Cortex of kidney (tissue), 1 donor: ENCODE results near the gene SNCG.
"Not testable (repeated sequence)": the region's sequence is repeated elsewhere in the genome, so short reads cannot be mapped to it uniquely, and the experiment has no call there.

Experiments used
- DNase-seq: peaks from one replicate; lab custom pipeline; 2025; lab: John Stamatoyannopoulos, UW

SNCG gene

GRCh38 chr10:86978457-86978856 lies 20.1 kb downstream of the SNCG start:
- not testable (repeated sequence) for DNase-seq

GRCh38 chr10:86979296-86979818 lies 21.0 kb downstream of the SNCG start:
- no peak for DNase-seq

- DNase-seq: no peak
Observed at GRCh38 chr10:86979977-86980448, 21.6 kb downstream of the SNCG start.

- DNase-seq: not testable (repeated sequence)
Observed at GRCh38 chr10:86981020-86981419, 22.6 kb downstream of the SNCG start.

- DNase-seq: no peak
Observed at GRCh38 chr10:86981716-86982115, 23.3 kb downstream of the SNCG start.

GRCh38 chr10:86984498-86984897 lies 26.1 kb downstream of the SNCG start:
- DNase-seq: not testable (repeated sequence)

- no peak for DNase-seq
Observed at GRCh38 chr10:86988520-86988919, 30.1 kb downstream of the SNCG start.

- not testable (repeated sequence) for DNase-seq
Observed at GRCh38 chr10:86991362-86991761, 33.0 kb downstream of the SNCG start.

- DNase-seq: no peak
Observed at GRCh38 chr10:86992456-86992855, 34.1 kb downstream of the SNCG start.

- no peak for DNase-seq
Observed at GRCh38 chr10:86992929-86993328, 34.5 kb downstream of the SNCG start.

GRCh38 chr10:86999802-87000403 lies 41.5 kb downstream of the SNCG start:
- DNase-seq: not testable (repeated sequence)

- DNase-seq: no peak
Observed at GRCh38 chr10:87000491-87000890, 42.1 kb downstream of the SNCG start.

GRCh38 chr10:87007124-87007523 lies 48.7 kb downstream of the SNCG start:
- DNase-seq: not testable (repeated sequence)

- DNase-seq: not testable (repeated sequence)
Observed at GRCh38 chr10:87007674-87008073, 49.3 kb downstream of the SNCG start.

- DNase-seq: not testable (repeated sequence)
Observed at GRCh38 chr10:87008303-87008702, 49.9 kb downstream of the SNCG start.

GRCh38 chr10:87009134-87009696 lies 50.8 kb downstream of the SNCG start:
- not testable (repeated sequence) for DNase-seq
